ENCODE measurements around the gene AQP5. TPM values are rescaled to one million over a fixed set of nuclear protein-coding genes. Genes with fewer than 3 reads are reported as not detected.

AQP5 gene
- polyA plus RNA-seq, 4 donors = 2.0 to 6.8 (median 3.4) TPM

- DNase-seq (ENCODE audit: low read depth in 4 of 4, low spot score in 3 of 4) = no peak
Observed at GRCh38 chr12:49948866-49949845, 12.5 kb upstream of the AQP5 start.

- DNase-seq (ENCODE audit: low read depth in 4 of 4, low spot score in 3 of 4) = no peak
Observed at GRCh38 chr12:49949866-49950265, 11.8 kb upstream of the AQP5 start.

- DNase-seq (ENCODE audit: low read depth in 4 of 4, low spot score in 3 of 4) = no peak
Observed at GRCh38 chr12:49950273-49951251, 11.1 kb upstream of the AQP5 start, which contains the start of gene AQP2. Gene AQP2 (plus strand): TSS chr12:49950737. CDS start chr12:49950831, 94 bp downstream.

- no peak for DNase-seq (ENCODE audit: low read depth in 4 of 4, low spot score in 3 of 4)
Observed at GRCh38 chr12:49951411-49952240, 10.0 kb upstream of the AQP5 start.

GRCh38 chr12:49952391-49953055, 9.1 kb upstream of the AQP5 start:
- DNase-seq (ENCODE audit: low read depth in 4 of 4, low spot score in 3 of 4) = no peak

GRCh38 chr12:49953151-49953550, 8.5 kb upstream of the AQP5 start:
- DNase-seq (ENCODE audit: low read depth in 4 of 4, low spot score in 3 of 4) = no peak

GRCh38 chr12:49953961-49954846, 7.5 kb upstream of the AQP5 start:
- DNase-seq (ENCODE audit: low read depth in 4 of 4, low spot score in 3 of 4) = no peak

- no peak for DNase-seq (ENCODE audit: low read depth in 4 of 4, low spot score in 3 of 4)
Observed at GRCh38 chr12:49954863-49955830, 6.5 kb upstream of the AQP5 start.

- no peak for DNase-seq (ENCODE audit: low read depth in 4 of 4, low spot score in 3 of 4)
Observed at GRCh38 chr12:49955899-49956662, 5.6 kb upstream of the AQP5 start.

GRCh38 chr12:49956663-49957569, 4.8 kb upstream of the AQP5 start:
- no peak for DNase-seq (ENCODE audit: low read depth in 4 of 4, low spot score in 3 of 4)

GRCh38 chr12:49957570-49957967, 4.1 kb upstream of the AQP5 start:
- DNase-seq (ENCODE audit: low read depth in 4 of 4, low spot score in 3 of 4) = no peak

- DNase-seq (ENCODE audit: low read depth in 4 of 4, low spot score in 3 of 4) = no peak
Observed at GRCh38 chr12:49959685-49960473, 1.8 kb upstream of the AQP5 start.

GRCh38 chr12:49960474-49961110, 1.1 kb upstream of the AQP5 start:
- DNase-seq (ENCODE audit: low read depth in 4 of 4, low spot score in 3 of 4) = no peak

- DNase-seq (ENCODE audit: low read depth in 4 of 4, low spot score in 3 of 4) = no peak
Observed at GRCh38 chr12:49961993-49962764, 507 bp downstream of the AQP5 start.

All from left renal pelvis (tissue), 4 donors.